GM10847 (cell line): Measurements from ENCODE around the gene MICAL2.

Experiments used
- POLR2A ChIP-seq: IDR thresholded peaks from 2 replicates; pipeline ENCODE4 v1.6.1; 2011; ENCODE audit not compliant: insufficient read length; ENCODE audit errors: extremely low read depth

MICAL2 gene

GRCh38 chr11:12224537-12224893 lies 114.1 kb downstream of the MICAL2 start:
- no peak for TF ChIP-seq POLR2A

- no peak for TF ChIP-seq POLR2A
Observed at GRCh38 chr11:12225046-12225739, 114.8 kb downstream of the MICAL2 start.

- TF ChIP-seq POLR2A = no peak
Observed at GRCh38 chr11:12226093-12226492, 115.7 kb downstream of the MICAL2 start.

GRCh38 chr11:12229450-12230229 lies 119.2 kb downstream of the MICAL2 start:
- no peak for TF ChIP-seq POLR2A

GRCh38 chr11:12232160-12232559 lies 121.8 kb downstream of the MICAL2 start:
- TF ChIP-seq POLR2A = no peak

- no peak for TF ChIP-seq POLR2A
Observed at GRCh38 chr11:12232817-12233601, 122.6 kb downstream of the MICAL2 start.

- no peak for TF ChIP-seq POLR2A
Observed at GRCh38 chr11:12233602-12233925, 123.2 kb downstream of the MICAL2 start.

- no peak for TF ChIP-seq POLR2A
Observed at GRCh38 chr11:12234221-12234620, 123.8 kb downstream of the MICAL2 start.

- no peak for TF ChIP-seq POLR2A
Observed at GRCh38 chr11:12235080-12235479, 124.7 kb downstream of the MICAL2 start.

- TF ChIP-seq POLR2A = no peak
Observed at GRCh38 chr11:12235553-12235946, 125.2 kb downstream of the MICAL2 start.

GRCh38 chr11:12235947-12236743 lies 125.8 kb downstream of the MICAL2 start:
- no peak for TF ChIP-seq POLR2A

GRCh38 chr11:12236744-12237101 lies 126.3 kb downstream of the MICAL2 start:
- no peak for TF ChIP-seq POLR2A

GRCh38 chr11:12237381-12237784 lies 127.0 kb downstream of the MICAL2 start:
- no peak for TF ChIP-seq POLR2A

GRCh38 chr11:12238420-12238819 lies 128.0 kb downstream of the MICAL2 start:
- TF ChIP-seq POLR2A = no peak

- TF ChIP-seq POLR2A = no peak
Observed at GRCh38 chr11:12239396-12239795, 129.0 kb downstream of the MICAL2 start.
